Peyer's patch (tissue), 4 donors: ENCODE measurements around the gene EOLA1.
A peak's percentile ranks its signal among the peaks of the same experiment; 100 is the strongest.

Experiments
- CTCF ChIP-seq, 6 experiments: fragments of 450-650 bp in 4 of 6; fragments of 200-600 bp in 2 of 6; sonication (generic) in 1 of 6; IDR thresholded peaks; one replicate each; pipeline ENCODE4 v1.5.1; 2017 to 2019; ENCODE audit warnings: antibody characterized with exemption in 6 of 6, mild to moderate bottlenecking in 3 of 6, moderate library complexity in 1 of 6
- POLR2A ChIP-seq, 2 donors: fragments of 450-650 bp; IDR thresholded peaks; one replicate each; pipeline ENCODE4 v1.5.1; 2017; ENCODE audit warnings: antibody characterized with exemption in 2 of 2, mild to moderate bottlenecking in 2 of 2, moderate library complexity in 2 of 2

- TF ChIP-seq CTCF (IDR thresholded peaks at IDR 0.05) = no peak
- peak; percentile 68 to 82 for TF ChIP-seq POLR2A (IDR thresholded peaks at IDR 0.05)
Measured at GRCh38 chrX:149540621-149541520, at the start of gene EOLA1.
